ENCODE data around the gene TECPR2. TPM values are rescaled to one million over a fixed set of nuclear protein-coding genes. Genes with fewer than 3 reads are reported as not detected.
A peak's percentile ranks its signal among the peaks of the same experiment; 100 is the strongest.

TECPR2 gene
- total and polyA plus RNA-seq, 2 of the 13 experiments (the other 11 are each of a cell fraction or from before 2014, with no cell fraction given), result 3.5 to 5.7 TPM

DNA sequence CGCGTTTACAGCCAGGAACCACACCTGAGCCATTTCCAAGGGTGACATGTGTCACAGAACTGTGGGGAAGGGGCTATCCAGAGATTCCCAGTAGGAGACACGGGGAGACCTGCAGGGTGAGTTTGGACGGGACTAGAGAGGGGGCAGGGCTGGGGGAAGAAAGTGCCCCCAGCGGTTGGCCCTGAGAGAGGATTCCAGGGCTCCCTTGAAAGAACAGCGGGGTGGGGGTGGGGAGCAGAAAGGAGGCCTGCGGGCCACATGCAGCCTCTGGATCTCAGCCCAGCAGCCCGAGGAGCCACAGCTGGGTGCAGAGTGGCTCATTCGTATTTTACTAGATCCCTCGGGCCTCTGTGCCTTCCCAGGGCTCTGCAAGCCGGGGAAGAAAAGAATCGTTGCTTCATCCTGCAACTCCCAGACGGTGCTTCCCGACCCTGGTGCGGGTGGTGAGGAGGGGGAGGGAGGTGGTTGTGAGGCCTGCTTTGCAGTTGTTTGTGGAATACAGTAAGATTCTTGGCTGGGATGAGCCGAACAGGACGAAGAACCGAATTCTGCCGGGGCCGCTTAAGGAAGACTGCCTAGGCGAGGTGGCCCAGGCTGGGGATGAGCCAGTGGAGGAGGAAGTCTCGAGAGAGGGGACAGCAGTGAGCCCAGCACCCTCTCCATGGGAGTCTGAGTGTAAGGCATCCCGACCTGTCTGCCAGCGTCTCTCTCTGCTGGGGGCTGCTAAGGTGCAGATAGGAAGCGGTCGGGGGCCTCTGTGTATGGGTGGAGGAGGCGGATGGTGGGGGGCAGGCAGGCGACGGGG is 182.9 kb downstream of the TECPR2 start (continued):
- TF ChIP-seq, protein P1, sequence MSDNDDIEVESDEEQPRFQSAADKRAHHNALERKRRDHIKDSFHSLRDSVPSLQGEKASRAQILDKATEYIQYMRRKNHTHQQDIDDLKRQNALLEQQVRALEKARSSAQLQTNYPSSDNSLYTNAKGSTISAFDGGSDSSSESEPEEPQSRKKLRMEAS (IDR thresholded peaks at IDR 0.05), result peak; percentile 63
- peak; percentile 72; the same call in 1 of the 2 replicates for TF ChIP-seq SNAPC4 (CRISPR knock-in tag; IDR thresholded peaks at IDR 0.05)
- peak; percentile 52; the same call in 1 of the 2 replicates for TF ChIP-seq KAT8 (CRISPR knock-in tag; IDR thresholded peaks at IDR 0.05)
- no peak for TF ChIP-seq ZNF891 (CRISPR knock-in tag; IDR thresholded peaks at IDR 0.05)
- TF ChIP-seq, protein P2, sequence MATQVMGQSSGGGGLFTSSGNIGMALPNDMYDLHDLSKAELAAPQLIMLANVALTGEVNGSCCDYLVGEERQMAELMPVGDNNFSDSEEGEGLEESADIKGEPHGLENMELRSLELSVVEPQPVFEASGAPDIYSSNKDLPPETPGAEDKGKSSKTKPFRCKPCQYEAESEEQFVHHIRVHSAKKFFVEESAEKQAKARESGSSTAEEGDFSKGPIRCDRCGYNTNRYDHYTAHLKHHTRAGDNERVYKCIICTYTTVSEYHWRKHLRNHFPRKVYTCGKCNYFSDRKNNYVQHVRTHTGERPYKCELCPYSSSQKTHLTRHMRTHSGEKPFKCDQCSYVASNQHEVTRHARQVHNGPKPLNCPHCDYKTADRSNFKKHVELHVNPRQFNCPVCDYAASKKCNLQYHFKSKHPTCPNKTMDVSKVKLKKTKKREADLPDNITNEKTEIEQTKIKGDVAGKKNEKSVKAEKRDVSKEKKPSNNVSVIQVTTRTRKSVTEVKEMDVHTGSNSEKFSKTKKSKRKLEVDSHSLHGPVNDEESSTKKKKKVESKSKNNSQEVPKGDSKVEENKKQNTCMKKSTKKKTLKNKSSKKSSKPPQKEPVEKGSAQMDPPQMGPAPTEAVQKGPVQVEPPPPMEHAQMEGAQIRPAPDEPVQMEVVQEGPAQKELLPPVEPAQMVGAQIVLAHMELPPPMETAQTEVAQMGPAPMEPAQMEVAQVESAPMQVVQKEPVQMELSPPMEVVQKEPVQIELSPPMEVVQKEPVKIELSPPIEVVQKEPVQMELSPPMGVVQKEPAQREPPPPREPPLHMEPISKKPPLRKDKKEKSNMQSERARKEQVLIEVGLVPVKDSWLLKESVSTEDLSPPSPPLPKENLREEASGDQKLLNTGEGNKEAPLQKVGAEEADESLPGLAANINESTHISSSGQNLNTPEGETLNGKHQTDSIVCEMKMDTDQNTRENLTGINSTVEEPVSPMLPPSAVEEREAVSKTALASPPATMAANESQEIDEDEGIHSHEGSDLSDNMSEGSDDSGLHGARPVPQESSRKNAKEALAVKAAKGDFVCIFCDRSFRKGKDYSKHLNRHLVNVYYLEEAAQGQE (IDR thresholded peaks at IDR 0.05; ENCODE audit: borderline replicate concordance in 1 of 2, low read depth in 1 of 2, low read length in 2 of 2), result peak in 1 of 2 experiments; percentile 37; a peak in 1 of 4 replicates
- no peak for TF ChIP-seq ZMYM2 (CRISPR knock-in tag; IDR thresholded peaks at IDR 0.05)
- no peak for TF ChIP-seq POLR2AphosphoS2 (IDR thresholded peaks at IDR 0.05; ENCODE audit: low read depth, low read length)
- 0 out of 2 replicates have a peak, but pooled peaks have one; percentile 4 for TF ChIP-seq GATAD2A (CRISPR knock-in tag; IDR thresholded peaks at IDR 0.05)
- TF ChIP-seq ERF (CRISPR knock-in tag; IDR thresholded peaks at IDR 0.05), result peak; percentile 14; the same call in 1 of the 2 replicates
- TF ChIP-seq PLRG1 (conservative IDR thresholded peaks at IDR 0.05), result no peak
- no peak for TF ChIP-seq ZBTB8A (CRISPR knock-in tag; IDR thresholded peaks at IDR 0.05; ENCODE audit: borderline replicate concordance, low read depth)
- TF ChIP-seq NR2C2 (CRISPR knock-in tag; IDR thresholded peaks at IDR 0.05; ENCODE audit: borderline replicate concordance), result 0 out of 2 replicates have a peak, but pooled peaks have one; percentile 2
- peak in 1 of 2 experiments; percentile 74; a peak in 2 of 4 replicates for TF ChIP-seq KLF16 (CRISPR knock-in tag; IDR thresholded peaks at IDR 0.05)
- TF ChIP-seq ZNF629 (CRISPR knock-in tag; conservative IDR thresholded peaks at IDR 0.05), result no peak
- no peak for TF ChIP-seq ZNF441 (CRISPR knock-in tag; IDR thresholded peaks at IDR 0.05; ENCODE audit: borderline replicate concordance)
